Natural killer cell treated with Interleukin-12 subunit alpha and Interleukin-12 subunit beta and Interleukin-15 and Interleukin-18, amount 100 ng/mL, for 72 hours (primary cell): ENCODE results near the gene TPST1. TPM values are rescaled to one million over a fixed set of nuclear protein-coding genes. Genes with fewer than 3 reads are reported as not detected.
A peak's percentile ranks its signal among the peaks of the same experiment; 100 is the strongest.
"Not testable (repeated sequence)": the region's sequence is repeated elsewhere in the genome, so short reads cannot be mapped to it uniquely, and the experiment has no call there.

Source experiments
- ATAC-seq, 2 donors: fragments of 150-1000 bp; cut with Tn5 transposase in 1 of 2; sonication (Bioruptor Pico), chemical (Tn5 transposase) in 1 of 2; 2 replicates each; pipeline ENCODE4 v1.10.0; 2021
- DNase-seq: peaks from one replicate; pipeline ENCODE4 v3.0.0; 2022; ENCODE audit warnings: low spot score
- H3K27ac Mint-ChIP-seq, 2 donors: 1 replicate in 1 of 2; 2 replicates in 1 of 2; pipeline ENCODE4 v1.8.0; 2022; ENCODE audit warnings: mixed read lengths in 2 of 2, mild to moderate bottlenecking in 1 of 2, moderate library complexity in 1 of 2
- H3K27me3 Mint-ChIP-seq, 2 donors: 1 replicate in 1 of 2; 2 replicates in 1 of 2; pipeline ENCODE4 v1.8.0; 2022; ENCODE audit warnings: mixed read lengths in 2 of 2
- H3K36me3 Mint-ChIP-seq: one replicate; pipeline ENCODE4 v1.8.0; 2022; ENCODE audit warnings: mixed read lengths
- H3K4me1 Mint-ChIP-seq, 2 donors: 1 replicate in 1 of 2; 2 replicates in 1 of 2; pipeline ENCODE4 v1.8.0; 2022; ENCODE audit warnings: low read depth in 2 of 2, mixed read lengths in 2 of 2, mild to moderate bottlenecking in 1 of 2
- H3K4me3 Mint-ChIP-seq: one replicate; pipeline ENCODE4 v1.8.0; 2022; ENCODE audit warnings: mixed read lengths
- H3K9me3 Mint-ChIP-seq: 2 replicates; pipeline ENCODE4 v1.8.0; 2022; ENCODE audit warnings: mixed read lengths
- total RNA-seq, 2 donors: library from RNA; stranded (reverse); gene quantifications; one replicate each; pipeline ENCODE4 v1.2.3, GENCODE V29; 2022

TPST1 gene
- total RNA-seq, 2 donors from 2014 or later: 4.2 to 4.6 TPM

DNA sequence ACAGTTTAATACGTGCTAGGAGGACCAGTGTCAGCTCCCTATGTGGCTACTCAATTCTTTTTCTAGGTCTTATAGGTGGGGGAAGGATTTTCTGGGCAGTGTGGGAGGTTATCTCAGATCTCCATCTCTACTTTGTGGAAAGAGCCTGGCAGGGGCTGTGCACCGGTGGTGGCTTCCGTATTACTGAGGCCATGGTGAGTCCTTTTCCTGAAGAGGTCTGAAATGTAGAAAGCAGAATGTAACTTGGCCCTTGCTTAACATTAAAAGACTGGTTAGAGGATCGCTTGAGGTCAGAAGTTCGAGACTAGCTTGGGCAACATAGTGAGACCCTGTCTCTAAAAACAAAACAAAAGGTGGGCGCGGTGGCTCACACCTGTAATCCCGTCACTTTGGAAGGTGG is 2.7 kb upstream of the TPST1 start:
- DNase-seq (no peak), ATAC-seq (no peak)
- Mint-ChIP-seq H3K4me1 (peaks cover 15 to 18% of the 10 kb centered on the region in 2 donors), H3K27me3 (peaks cover 10 to 11% of the 10 kb centered on the region in 2 donors), H3K36me3 (no peaks in the 10 kb centered on the region), H3K4me3 (no peak overlapping the region), H3K9me3 (no peaks in the 10 kb centered on the region), H3K27ac (no peak overlapping the region)

DNA sequence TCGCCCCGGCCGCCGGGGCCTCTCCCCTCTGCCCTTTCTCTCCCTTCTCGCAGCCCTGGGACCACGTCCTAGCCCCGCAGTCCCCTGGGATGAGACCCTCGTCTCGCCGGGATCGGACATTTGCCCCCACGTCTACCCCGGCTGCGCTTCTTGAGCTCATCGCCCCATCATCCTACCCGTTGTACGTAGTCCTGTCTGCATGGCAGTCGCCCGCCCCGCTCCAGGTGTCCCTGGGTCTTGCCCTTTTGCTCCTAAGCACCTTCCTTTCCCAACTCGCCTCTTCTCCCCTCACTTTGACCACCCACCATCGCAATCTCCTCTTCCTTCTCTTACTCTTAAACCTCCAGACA is 582 bp downstream of the TPST1 start:
- H3K4me3 Mint-ChIP-seq: peak overlapping the region; percentile 95
- no peaks in the 10 kb centered on the region for H3K9me3 Mint-ChIP-seq
- peaks cover 10 to 24% of the 10 kb centered on the region in 2 donors for H3K27me3 Mint-ChIP-seq
- no peak for ATAC-seq
- H3K27ac Mint-ChIP-seq: peak overlapping the region; percentile 61 to 90
- peaks cover 22 to 24% of the 10 kb centered on the region in 2 donors for H3K4me1 Mint-ChIP-seq
- no peak for DNase-seq
- no peaks in the 10 kb centered on the region for H3K36me3 Mint-ChIP-seq

DNA sequence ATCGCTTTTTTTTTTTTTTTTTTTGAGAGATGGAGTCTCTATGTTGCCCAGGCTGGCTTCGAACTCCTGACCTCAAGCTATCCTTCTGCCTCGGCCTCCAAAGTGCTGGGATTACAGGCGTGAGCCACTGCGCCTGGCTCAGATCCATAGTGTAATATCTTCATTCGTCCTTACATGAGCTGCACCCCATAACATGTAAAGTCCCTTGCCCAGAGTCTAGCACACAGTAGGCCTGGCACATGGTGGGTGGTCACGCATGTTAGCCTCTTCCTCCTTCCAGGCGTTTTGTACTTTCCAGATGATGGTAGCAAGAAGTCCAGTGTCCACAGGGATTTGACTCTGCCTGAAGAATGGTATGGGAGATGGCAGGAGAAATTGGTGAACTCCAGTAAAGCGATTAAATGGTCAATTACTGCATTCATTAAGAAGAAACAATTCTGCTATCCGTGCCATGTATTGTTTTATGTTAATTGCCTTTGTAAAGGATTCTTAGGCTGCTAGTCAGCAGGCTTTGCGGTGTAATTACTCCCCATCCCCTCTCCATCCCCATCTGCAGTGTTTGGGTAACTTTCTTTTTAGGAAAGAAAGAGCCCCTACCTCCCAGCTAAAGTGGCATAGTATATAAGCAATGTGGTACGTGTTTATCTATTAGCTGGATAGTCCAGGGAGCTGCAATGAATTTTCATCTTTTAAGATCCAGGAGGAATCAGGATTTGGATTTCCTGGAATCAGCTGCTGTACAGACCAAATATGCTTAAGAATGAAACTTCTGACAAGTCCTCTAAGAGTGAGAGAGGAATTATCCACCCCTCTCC is 1.2 kb downstream of the TPST1 start:
- Mint-ChIP-seq H3K27ac (peak overlapping the region; percentile 61 to 90), H3K4me1 (peaks cover 22 to 24% of the 10 kb centered on the region in 2 donors), H3K27me3 (peaks cover 10 to 24% of the 10 kb centered on the region in 2 donors)

DNA sequence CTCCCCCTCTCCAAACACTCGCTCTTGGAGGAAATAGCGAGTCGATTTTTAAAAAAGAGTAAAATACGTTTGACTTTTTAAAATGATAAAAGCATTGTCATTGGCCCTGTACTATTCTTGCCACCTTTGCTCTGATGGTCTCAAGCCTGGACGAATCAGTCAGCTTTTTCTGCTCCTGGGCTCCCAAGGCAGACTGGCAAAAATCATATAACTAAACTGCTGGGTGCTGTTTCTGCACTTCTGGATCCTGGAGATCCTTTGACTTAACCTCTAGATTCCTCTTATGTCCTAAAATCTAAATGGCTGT is 1.8 kb downstream of the TPST1 start:
- peaks cover 22 to 24% of the 10 kb centered on the region in 2 donors for H3K4me1 Mint-ChIP-seq
- ATAC-seq: no peak
- no peak overlapping the region for H3K27ac Mint-ChIP-seq
- H3K27me3 Mint-ChIP-seq: peaks cover 10 to 24% of the 10 kb centered on the region in 2 donors
- DNase-seq: no peak
- H3K36me3 Mint-ChIP-seq: no peaks in the 10 kb centered on the region
- H3K9me3 Mint-ChIP-seq: no peaks in the 10 kb centered on the region
- H3K4me3 Mint-ChIP-seq: peak overlapping the region; percentile 20

More for the DNA sequence above, 1.2 kb downstream of the TPST1 start:
- Mint-ChIP-seq H3K36me3 (no peaks in the 10 kb centered on the region), H3K4me3 (peak overlapping the region; percentile 95), H3K9me3 (no peaks in the 10 kb centered on the region)
- ATAC-seq: no peak
- no peak for DNase-seq

DNA sequence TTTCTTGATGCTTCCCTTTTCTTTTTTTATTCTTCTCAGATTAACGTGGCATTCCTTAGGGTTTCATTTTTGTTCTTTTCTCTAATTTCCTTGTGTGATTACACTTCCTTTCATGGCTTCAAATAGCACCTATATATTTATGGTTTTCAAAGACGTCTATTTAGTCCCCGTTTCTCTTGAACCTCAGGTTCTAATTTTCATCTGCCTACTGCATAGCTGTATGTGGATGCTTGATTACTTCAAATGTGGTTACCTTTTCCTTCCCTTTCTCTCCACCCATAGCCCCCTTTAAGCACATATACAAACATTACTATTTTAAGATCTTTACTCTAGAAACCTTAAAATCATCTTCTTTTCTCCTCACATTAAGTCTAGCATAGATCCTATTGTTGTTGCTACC is 2.4 kb downstream of the TPST1 start:
- H3K4me1 Mint-ChIP-seq: peaks cover 20 to 22% of the 10 kb centered on the region in 2 donors
- H3K4me3 Mint-ChIP-seq: peak overlapping the region; percentile 20

DNA sequence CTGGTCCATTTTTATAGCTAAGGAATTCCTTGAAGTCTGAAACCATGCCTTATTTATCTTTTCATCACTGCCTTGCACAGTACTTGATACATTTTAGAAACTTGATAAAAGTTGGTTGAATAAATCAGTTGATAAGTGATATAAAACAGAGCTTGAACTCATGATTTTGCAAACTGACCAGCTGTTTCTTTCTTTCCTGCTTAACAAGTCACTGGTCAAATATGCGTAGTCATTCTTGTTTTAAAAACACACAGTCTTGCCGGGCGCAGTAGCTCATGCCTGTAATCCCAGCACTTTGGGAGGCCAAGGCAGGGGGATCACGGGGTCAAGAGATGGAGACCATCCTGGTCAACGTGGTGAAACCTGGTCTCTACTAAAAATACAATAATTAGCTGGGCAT is 6.3 kb downstream of the TPST1 start:
- ATAC-seq: no peak
- Mint-ChIP-seq H3K27ac (no peak overlapping the region), H3K4me3 (no peak overlapping the region), H3K9me3 (no peaks in the 10 kb centered on the region), H3K4me1 (peaks cover 17 to 20% of the 10 kb centered on the region in 2 donors), H3K36me3 (no peaks in the 10 kb centered on the region), H3K27me3 (peaks cover 0 to 19% of the 10 kb centered on the region in 2 donors)
- DNase-seq: no peak

More for the DNA sequence above, 2.4 kb downstream of the TPST1 start:
- Mint-ChIP-seq H3K27ac (no peak overlapping the region), H3K9me3 (no peaks in the 10 kb centered on the region), H3K27me3 (peaks cover 7 to 24% of the 10 kb centered on the region in 2 donors), H3K36me3 (no peaks in the 10 kb centered on the region)
- DNase-seq (no peak), ATAC-seq (no peak)

DNA sequence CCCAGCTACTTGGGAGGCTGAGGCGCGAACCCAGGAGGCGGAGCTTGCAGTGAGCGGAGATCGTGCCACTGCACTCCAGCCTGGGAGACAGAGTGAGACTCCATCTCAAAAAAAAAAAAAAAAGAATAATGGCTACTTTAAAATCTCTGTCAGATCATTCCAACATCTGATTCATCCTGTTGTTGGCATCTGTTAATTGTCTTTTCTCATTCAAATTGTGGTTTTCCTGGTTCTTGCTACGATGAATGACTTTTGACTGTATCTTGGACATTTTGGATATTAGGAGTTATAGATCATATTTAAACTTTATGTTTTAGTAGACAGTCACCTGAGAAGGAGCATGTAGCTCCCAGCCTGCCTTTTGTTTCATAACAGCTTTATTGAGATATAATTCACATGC is 8.5 kb downstream of the TPST1 start:
- Mint-ChIP-seq H3K36me3 (no peaks in the 10 kb centered on the region), H3K27ac (no peak overlapping the region)
- ATAC-seq: no peak

DNA sequence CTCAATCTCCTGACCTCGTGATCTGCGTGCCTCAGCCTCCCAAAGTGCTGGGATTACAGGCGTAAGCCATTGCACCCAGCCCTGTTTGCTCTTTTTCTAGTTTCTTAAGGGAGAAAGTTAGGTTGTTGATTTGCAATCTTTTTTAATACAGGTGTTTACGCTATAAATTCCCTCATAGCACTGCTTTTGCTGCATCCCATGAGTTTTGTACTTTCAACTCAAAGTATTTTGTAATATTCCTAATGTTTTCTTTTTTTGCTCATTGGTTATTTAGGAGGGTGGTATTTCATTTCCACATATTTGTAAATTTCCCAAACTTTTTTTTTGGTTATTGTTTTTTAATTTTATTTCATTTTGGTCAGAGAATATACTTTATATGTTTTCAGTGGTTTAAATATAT is 11.6 kb downstream of the TPST1 start:
- DNase-seq: no peak
- Mint-ChIP-seq H3K4me1 (peaks cover 6 to 7% of the 10 kb centered on the region in 2 donors), H3K27me3 (no peaks in the 10 kb centered on the region), H3K27ac (no peak overlapping the region), H3K4me3 (no peak overlapping the region), H3K9me3 (no peaks in the 10 kb centered on the region), H3K36me3 (no peaks in the 10 kb centered on the region)
- ATAC-seq: no peak

More for the DNA sequence above, 8.5 kb downstream of the TPST1 start:
- no peak for DNase-seq
- H3K4me3 Mint-ChIP-seq: no peak overlapping the region
- H3K9me3 Mint-ChIP-seq: no peaks in the 10 kb centered on the region
- H3K4me1 Mint-ChIP-seq: peaks cover 6 to 7% of the 10 kb centered on the region in 2 donors
- H3K27me3 Mint-ChIP-seq: peaks cover 0 to 8% of the 10 kb centered on the region in 2 donors

DNA sequence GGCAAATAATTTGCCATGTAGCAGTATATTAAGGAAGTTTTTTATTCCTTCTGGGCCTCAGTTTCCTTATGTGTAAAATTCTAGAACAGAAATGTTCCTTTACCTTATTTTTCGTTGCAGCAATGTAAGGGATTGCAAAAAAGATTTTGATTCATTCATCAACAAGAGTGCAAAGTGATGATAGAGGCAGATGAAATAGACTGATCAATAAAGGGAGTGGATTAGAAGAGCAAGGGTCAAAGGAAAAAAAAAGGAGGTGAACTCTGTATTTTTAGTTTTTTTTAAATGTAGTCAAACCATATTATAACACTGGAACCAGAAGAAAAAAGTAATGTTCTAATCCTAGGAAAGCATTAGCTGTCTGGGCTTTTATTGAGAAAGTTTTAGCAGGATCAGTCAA is 14.7 kb downstream of the TPST1 start:
- H3K27ac Mint-ChIP-seq: no peak overlapping the region
- no peaks in the 10 kb centered on the region for H3K9me3 Mint-ChIP-seq

DNA sequence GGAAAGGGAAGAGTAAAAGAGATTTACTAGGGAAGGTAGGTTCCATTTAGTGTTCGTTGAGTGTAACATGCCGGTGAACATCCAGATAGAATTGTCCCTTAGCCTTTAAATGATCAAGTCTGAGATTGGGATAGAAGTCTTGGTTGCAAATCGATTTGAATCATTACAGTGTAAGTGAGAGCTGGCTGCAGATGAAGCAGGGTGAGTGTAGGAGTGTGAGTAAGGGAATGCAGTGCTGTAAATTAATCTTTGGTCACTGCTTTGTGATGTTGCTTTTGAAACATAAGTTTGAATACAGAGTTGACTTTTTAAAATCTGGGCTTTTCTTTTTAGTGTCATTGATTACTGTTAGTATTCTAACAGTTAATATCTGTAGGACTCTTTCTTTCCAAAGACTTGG is 16.3 kb downstream of the TPST1 start:
- H3K4me3 Mint-ChIP-seq: no peak overlapping the region
- no peak for DNase-seq
- no peak overlapping the region for H3K27ac Mint-ChIP-seq
- no peaks in the 10 kb centered on the region for H3K27me3 Mint-ChIP-seq
- H3K36me3 Mint-ChIP-seq: no peaks in the 10 kb centered on the region
- H3K9me3 Mint-ChIP-seq: no peaks in the 10 kb centered on the region
- no peak for ATAC-seq
- H3K4me1 Mint-ChIP-seq: peaks cover 0 to 2% of the 10 kb centered on the region in 2 donors

More for the DNA sequence above, 14.7 kb downstream of the TPST1 start:
- H3K36me3 Mint-ChIP-seq: no peaks in the 10 kb centered on the region
- H3K4me3 Mint-ChIP-seq: no peak overlapping the region
- no peaks in the 10 kb centered on the region for H3K27me3 Mint-ChIP-seq
- H3K4me1 Mint-ChIP-seq: peaks cover 0 to 2% of the 10 kb centered on the region in 2 donors
- DNase-seq: no peak
- ATAC-seq: no peak

DNA sequence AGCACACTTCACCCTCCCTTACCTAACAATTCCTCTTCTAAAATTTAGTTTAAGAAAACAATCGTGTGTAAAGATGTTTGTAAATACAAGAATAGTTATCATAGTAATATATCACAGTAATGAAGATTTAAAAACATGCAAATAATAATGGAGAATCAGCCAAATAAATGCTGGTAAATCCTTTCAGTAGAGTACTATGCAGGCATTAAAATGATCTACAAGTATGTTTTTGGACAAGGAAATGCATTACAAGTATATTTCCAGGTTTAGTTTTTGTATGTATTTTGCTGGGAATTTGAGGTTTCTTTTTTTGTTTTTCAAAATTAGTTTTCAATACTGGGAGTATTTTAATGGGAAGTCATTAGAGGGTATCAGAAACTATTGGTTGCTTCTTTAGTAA is 22.7 kb downstream of the TPST1 start:
- no peak for DNase-seq
- ATAC-seq: no peak
- Mint-ChIP-seq H3K27ac (no peak overlapping the region), H3K4me1 (no peaks in the 10 kb centered on the region), H3K36me3 (no peaks in the 10 kb centered on the region), H3K4me3 (no peak overlapping the region), H3K27me3 (no peaks in the 10 kb centered on the region), H3K9me3 (no peaks in the 10 kb centered on the region)

DNA sequence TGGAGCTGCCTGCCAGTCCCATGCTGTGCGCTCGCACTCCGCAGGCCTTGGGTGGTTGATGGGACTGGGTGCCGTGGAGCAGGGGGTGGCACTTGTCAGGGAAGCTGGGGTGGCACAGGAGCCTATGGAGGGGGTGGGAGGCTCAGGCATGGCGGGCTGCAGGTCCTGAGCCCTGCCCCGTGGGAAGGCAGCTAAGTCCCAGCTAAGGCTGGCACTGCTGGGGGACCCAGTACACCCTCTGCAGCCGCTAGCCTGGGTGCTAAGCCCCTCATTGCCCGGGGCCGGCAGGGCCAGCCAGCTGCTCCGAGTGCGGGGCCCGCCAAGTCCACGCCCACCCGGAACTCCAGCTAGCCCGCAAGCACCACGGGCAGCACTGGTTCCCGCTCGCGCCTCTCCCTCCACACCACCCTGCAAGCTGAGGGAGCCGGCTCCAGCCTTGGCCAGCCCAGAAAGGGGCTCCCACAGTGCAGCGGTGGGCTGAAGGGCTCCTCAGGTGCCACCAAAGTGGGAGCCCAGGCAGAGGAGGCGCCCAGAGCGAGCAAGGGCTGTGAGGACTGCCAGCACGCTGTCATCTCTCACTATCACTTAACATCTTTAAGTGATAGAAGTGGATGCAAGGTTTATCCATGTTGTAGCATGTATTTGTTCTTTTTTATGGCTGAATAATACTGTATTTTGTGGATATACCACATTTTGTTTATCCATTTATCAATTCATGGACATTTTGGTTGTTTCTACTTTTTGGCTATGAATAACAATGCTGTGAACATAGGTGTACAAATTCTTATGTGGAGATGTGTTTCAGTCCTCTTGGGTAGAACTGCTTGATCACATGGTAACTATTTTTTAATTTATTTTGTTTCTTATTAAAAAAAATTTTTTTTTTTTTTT is 26.4 kb downstream of the TPST1 start:
- H3K4me1 Mint-ChIP-seq, H3K36me3 Mint-ChIP-seq, H3K4me3 Mint-ChIP-seq, DNase-seq, H3K9me3 Mint-ChIP-seq, ATAC-seq, H3K27ac Mint-ChIP-seq, H3K27me3 Mint-ChIP-seq: not testable (repeated sequence)

DNA sequence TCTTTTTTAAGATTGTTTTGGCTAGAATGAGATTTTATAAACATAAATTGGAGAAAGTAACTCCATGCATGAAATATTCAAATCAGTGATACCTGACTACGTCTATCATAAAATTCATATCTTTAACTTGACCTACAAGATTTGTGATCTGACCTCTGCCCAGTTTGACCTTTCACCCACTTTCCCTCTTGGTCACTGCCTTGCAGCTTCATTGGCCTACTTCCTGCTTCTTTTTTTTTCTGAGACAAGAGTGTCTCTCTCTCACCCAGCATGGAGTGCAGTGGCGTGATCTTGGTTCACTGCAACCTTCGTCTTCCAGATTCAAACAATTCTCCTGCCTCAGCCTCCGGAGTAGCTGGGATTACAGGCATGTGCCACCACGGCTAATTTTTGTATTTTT is 28.5 kb downstream of the TPST1 start:
- Mint-ChIP-seq H3K27ac (no peak overlapping the region), H3K9me3 (no peaks in the 10 kb centered on the region)

DNA sequence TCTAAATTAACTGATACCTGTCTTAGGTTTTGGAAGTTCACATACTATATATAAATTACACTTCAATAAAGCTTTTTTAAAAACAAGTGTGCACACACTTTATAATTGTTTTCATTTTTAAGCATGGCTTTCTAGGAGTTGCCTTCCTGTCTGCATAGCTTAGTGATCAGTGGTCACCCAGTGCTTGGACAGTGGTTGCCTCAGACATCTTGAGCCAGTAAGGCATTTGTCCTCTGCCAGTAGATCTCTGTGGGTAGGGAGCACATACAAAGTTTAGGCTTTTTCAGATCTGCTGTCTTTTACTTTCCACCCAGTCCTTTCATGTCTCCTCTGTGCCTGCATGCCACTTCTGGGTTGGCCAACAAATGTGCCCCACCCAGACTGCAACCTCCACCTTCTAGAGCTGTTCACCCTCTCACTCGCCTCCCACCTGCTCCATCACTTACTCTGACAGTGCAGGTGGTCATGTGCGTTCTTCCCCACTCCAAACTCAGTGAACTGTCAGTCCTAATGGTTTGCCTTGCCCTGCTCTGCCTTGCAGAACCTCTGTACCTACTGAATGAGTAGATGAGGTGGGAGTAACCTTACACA is 31.7 kb downstream of the TPST1 start:
- H3K4me3 Mint-ChIP-seq: no peak overlapping the region
- H3K9me3 Mint-ChIP-seq: no peaks in the 10 kb centered on the region
- no peak overlapping the region for H3K27ac Mint-ChIP-seq
- no peaks in the 10 kb centered on the region for H3K36me3 Mint-ChIP-seq
- H3K4me1 Mint-ChIP-seq: peaks cover 0 to 6% of the 10 kb centered on the region in 2 donors
- no peak for DNase-seq
- H3K27me3 Mint-ChIP-seq: no peaks in the 10 kb centered on the region
- no peak for ATAC-seq

More for the DNA sequence above, 28.5 kb downstream of the TPST1 start:
- ATAC-seq (no peak), DNase-seq (no peak)
- Mint-ChIP-seq H3K4me1 (peaks cover 0 to 6% of the 10 kb centered on the region in 2 donors), H3K4me3 (no peak overlapping the region), H3K36me3 (no peaks in the 10 kb centered on the region), H3K27me3 (no peaks in the 10 kb centered on the region)
